Epithelial cell of prostate (primary cell): ENCODE measurements around the gene MBD4.

Source experiments
- DNase-seq: peaks from one replicate; pipeline ENCODE4 v3.0.0-alpha.2; 2011; ENCODE audit warnings: low read depth, low spot score
- H3K27ac ChIP-seq: fragments of 450-650 bp; 2 replicates; pipeline ENCODE4 v1.5.1; 2017; ENCODE audit warnings: mild to moderate bottlenecking

MBD4 gene

DNA sequence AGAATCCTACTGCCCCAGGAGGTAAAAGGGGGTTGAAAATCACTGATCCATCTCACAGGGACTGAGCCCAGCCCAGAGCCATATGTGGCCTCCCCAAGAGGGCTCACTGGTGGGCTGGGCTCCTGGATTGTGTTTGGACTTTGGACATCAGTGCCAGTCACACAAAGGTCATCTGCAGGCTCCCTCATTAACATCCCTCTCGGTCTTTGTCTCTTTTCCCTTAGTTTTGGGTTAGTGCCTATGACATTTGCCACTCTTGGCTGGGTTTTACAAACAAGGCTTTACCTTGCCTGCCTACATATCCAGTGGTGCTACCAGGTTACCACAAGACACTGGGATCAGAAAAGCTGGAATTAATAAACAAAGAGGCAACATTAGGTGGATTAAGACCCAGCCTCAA is 28.2 kb upstream of the MBD4 start:
- DNase-seq = no peak
- H3K27ac ChIP-seq = no peak overlapping the region

- DNase-seq = no peak
- H3K27ac ChIP-seq = no peak overlapping the region
Observed at GRCh38 chr3:129463716-129464115, 24.0 kb upstream of the MBD4 start.

DNA sequence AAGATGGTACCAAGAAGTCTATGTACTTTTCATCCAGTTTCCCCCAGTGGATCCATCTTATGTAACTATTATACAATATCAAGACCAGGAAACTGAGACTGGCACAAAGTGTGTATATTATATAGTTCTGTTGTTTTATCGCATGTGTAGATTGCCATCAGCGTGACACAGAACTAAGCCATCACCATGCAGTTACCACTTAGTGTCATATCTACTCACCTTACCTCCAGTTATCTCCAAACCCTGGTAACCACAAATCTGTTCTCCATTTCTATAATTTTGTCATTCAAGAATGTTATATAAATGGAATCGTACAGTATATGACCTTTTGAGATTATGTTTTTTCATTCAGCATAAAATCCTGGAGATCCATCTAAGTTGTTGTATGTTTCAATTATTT is 23.3 kb upstream of the MBD4 start:
- no peak for DNase-seq
- no peak overlapping the region for H3K27ac ChIP-seq

- DNase-seq = no peak
- no peak overlapping the region for H3K27ac ChIP-seq
Observed at GRCh38 chr3:129462361-129462968, 22.7 kb upstream of the MBD4 start.

DNA sequence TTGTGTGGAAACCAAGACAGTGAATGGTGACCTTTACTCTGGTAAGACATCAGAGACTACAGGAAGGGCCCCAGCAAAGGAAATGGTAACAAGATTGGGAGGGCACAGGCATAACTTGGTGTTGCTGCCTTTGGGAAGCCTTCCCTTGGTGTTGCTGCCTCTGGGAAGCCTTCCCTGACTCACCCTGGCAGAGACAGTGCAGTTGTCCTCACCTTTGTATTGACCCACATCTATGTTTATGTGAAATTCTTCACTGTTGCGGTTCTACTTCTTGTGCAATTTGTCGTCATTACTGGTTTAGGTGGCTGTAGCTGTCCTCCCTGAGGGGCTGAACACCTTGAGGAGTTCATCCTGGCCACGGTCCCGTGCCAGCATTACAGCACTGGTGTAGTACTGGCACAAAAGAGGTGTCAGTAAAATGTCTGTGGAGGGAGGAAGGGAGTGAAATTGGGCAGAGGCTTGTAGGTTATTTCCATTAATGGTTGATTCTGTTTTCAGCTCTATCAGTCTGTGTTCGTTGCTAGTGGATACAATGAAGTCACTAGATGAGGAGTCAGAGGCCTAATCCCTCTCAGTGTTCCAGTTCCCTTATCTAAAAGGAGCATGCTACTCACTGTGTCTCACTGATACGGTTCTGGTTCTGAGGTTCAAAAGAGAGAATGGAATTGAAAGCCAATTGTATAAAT is 21.9 kb upstream of the MBD4 start:
- DNase-seq = no peak
- H3K27ac ChIP-seq = no peak overlapping the region

DNA sequence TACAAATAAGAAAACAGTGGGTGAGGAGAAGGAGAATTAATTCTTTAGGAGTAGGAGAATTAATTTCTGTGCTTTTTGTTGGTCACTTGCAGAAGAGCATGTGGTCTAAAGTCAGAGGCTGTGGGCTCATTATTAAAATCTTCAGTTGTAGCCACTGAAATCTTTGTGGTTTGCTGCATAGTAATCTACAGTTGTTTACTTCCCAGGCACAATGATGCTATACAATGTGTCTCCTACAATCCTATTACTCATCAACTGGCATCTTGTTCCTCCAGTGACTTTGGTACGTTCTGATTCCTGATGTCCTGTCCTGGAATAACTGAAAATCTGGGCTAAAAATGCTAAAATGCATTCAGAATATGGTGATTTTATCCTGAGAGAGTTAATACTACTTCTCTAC is 21.3 kb upstream of the MBD4 start:
- H3K27ac ChIP-seq = no peak overlapping the region

DNA sequence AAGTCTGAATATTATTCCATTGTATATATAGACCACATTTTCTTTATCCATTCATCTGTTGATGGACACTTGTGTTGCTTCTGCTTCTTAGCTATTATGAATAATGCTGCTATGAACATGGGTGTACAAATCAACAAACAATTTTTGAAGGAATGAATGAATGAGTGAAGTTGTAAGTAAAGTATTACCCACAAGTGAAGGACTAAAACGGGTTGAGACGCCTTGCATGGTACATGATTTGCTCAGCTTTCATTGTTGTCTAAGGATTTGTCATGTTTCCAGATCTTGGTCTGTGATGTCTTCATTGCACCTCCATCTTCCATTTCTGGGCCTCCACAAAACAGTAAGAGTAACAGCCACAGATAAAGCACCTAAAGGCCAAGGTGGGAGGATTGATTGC is 20.8 kb upstream of the MBD4 start:
- no peak for DNase-seq
- no peak overlapping the region for H3K27ac ChIP-seq

More for the DNA sequence above, 21.3 kb upstream of the MBD4 start:
- DNase-seq = no peak

DNA sequence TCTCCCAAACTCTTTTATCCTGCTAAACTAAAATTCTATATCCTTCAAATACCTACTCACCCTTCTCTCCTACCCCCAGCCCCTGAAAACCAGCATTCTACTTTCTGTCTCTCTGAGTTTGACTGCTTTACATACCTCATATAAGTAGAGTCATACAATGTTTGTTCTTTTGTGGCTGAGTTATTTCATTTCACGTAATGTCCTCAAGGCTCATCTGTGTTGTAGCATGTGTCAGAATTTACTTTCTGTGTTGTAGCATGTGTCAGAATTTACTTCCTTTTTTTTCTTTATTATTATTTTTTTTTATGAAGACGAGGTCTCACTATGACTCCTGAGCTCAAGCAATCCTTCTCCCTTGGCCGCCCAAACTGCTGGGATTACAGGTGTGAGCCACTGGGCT is 20.4 kb upstream of the MBD4 start:
- DNase-seq = no peak
- H3K27ac ChIP-seq = no peak overlapping the region

DNA sequence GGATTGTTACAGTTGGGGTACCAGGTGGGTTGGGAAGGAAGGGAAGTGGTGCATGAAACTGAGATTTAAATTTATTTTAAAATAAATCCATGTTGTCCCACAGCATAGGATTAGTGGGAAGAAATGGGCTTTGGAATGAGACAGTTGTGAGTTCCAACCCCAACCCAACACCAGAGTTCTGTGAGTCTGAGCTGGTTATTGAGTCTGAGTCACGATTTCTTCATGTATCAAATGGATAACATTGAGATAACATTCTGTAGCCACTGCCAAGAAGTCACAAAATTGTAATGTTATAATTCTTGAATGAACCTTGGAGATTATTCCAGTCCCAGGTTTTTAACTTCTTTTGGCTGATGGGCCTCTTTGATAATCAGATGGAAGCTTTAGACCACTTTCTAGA is 14.0 kb upstream of the MBD4 start:
- DNase-seq = no peak
- H3K27ac ChIP-seq = no peak overlapping the region

DNA sequence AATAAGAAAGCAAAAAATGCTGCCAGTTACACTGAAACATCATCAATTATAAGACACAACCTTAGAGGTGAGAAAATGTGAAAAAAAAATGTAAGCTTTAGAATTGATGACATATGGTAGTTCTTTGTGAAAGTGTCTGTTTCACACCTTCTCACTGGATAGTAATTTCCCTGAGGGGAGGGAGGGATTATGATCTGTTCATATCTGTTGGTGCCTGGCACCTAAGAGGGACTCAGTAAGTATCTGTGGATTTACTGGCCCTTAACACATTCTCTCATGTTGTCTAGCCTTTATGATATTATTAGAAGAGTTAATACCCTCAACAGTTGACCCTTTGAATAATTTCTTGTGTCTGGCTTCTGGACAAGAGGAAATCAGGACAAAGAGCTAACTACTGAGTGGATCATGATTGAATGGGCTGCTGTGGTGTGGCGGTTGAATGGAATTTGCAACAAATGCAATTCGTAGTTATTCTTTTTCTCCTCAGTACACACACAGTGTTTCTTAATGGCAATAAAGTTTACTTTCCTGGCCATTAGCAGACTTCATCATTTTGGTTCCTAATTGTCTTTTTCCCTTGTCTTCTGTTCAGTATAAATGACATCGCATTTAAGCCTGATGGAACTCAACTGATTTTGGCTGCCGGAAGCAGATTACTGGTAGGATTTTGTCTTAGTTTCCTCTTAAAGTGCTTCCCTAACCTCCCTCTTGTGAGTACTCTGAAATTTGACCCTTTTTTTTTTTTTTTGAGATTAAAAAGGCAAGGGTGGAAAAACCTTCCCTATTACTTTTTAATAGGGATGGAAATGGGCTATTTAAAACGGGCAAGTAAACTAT is 9.7 kb upstream of the MBD4 start:
- no peak for DNase-seq
- no peak overlapping the region for H3K27ac ChIP-seq

GRCh38 chr3:129448186-129448895 is 8.6 kb upstream of the MBD4 start:
- no peak overlapping the region for H3K27ac ChIP-seq

GRCh38 chr3:129446926-129447325 is 7.2 kb upstream of the MBD4 start:
- no peak for DNase-seq

More at GRCh38 chr3:129448186-129448895, 8.6 kb upstream of the MBD4 start:
- DNase-seq = no peak

DNA sequence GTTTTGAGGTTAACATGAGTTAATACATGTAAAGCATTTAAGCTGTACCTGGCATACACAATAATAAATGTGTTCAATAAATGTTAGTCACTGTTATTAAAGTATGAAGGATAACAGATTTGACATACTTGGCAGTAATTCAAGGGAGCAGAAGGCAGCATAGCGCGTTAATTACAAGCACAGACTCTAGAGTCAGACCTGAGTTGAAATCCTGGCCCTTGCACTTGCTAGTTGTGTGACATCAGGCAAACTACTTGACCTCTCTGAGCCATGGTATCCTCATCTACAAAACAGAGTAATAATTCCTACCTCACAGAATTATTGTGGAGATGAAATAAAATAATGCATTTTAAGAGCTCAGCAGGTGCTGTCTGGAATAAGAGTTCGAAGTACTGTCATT is 5.7 kb upstream of the MBD4 start:
- DNase-seq = no peak
- H3K27ac ChIP-seq = no peak overlapping the region

More at GRCh38 chr3:129446926-129447325, 7.2 kb upstream of the MBD4 start:
- H3K27ac ChIP-seq = no peak overlapping the region

DNA sequence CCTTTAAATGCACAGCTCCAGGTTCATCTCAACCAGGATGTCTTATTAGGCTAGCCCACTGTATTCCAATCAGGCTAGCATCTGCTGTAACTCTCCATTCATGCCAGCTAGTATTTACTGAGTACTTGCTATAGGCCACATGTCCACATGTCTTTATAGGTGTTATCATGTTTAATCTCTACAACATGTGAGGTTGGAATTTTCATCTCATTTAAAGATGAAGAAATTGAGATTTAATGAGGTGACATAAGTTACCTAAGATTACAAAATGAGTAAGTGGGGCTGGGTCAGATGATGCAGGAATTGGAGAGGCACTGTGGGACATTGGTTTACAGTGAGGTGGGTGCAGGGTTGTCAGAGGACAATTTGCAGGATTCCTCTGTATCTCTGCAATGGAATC is 3.2 kb upstream of the MBD4 start:
- no peak overlapping the region for H3K27ac ChIP-seq
- DNase-seq = no peak

DNA sequence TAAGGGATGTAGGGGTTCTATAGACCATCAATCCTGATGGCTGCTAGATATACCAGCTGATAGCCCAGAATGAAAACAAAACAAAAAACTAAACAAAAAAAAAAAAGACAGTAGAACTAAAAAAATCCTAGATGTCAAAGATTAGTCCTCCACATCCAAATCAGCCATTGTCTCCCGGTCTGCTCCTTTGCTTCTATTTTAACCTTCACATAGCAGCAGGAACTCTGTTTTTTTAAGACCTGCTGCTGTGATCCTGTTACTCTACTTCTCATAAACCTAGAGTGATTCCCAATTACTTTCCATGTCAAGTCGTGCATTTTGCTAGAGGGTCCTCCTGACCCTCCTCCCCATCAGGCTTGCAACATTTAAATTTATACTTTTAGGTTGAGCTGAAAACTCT is 2.7 kb upstream of the MBD4 start:
- no peak for DNase-seq
- no peak overlapping the region for H3K27ac ChIP-seq

DNA sequence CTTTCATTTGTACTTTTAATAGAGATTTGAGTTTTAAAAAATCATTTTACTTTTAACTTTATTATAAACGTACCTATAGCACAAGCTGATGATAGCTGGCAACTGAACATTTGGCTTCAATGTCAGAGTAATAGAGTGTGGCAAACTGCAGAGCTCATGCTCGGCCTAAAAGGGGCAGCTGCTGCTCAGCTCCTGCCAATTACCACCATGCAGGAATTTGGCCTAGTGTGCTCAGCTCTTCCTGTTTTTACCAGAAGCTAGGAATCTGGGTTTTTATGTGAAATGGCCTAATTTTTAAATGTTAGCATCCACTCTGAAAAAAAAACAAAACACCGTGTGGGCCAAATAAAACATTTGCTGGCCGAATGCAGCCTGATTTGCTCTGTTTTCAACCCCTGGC is 2.0 kb upstream of the MBD4 start:
- H3K27ac ChIP-seq = peak overlapping the region; percentile 72
- DNase-seq = no peak

- DNase-seq = no peak
- peak overlapping the region; percentile 72 for H3K27ac ChIP-seq
Observed at GRCh38 chr3:129441215-129441614, 1.5 kb upstream of the MBD4 start.

GRCh38 chr3:129440618-129441190 is 956 bp upstream of the MBD4 start:
- no peak for DNase-seq

DNA sequence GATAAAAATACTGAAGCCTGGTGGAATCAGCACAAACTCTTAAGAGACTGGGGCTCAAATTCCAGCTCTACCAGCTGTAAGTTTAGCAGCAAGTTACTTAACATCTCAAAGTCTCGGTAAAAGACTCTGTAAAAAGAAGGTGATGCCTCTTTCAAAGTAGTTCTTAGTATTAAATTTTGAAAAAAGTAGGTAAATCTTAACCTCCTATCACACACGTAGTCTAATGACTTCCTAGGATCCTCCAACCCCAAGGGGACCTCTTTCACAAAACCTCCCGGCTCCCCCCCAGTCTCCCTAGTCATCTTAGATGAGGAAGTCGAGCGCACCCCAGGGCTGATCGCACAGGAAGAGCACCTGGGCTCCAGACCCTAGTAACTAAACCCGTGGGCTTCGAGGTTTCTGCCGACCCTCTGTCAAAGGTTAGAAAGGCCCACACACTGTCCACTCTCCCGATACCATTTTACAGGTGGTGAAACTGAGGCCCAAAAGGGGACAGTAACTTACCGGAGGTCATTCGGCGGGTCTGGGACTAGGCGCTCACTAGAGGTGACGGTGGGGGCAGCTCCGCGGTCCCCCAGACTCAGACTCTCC is 427 bp downstream of the MBD4 start:
- H3K27ac ChIP-seq = peak overlapping the region; percentile 72
- no peak for DNase-seq

More at GRCh38 chr3:129440618-129441190, 956 bp upstream of the MBD4 start:
- H3K27ac ChIP-seq = peak overlapping the region; percentile 72

GRCh38 chr3:129435367-129435766 is 4.4 kb downstream of the MBD4 start:
- DNase-seq = no peak

More at GRCh38 chr3:129435367-129435766, 4.4 kb downstream of the MBD4 start:
- no peak overlapping the region for H3K27ac ChIP-seq
